ENCODE results near the gene XG. TPM values are rescaled to one million over a fixed set of nuclear protein-coding genes. Genes with fewer than 3 reads are reported as not detected.
A peak's percentile ranks its signal among the peaks of the same experiment; 100 is the strongest.
"Not testable (repeated sequence)": the region's sequence is repeated elsewhere in the genome, so short reads cannot be mapped to it uniquely, and the experiment has no call there.

The XG gene
- total RNA-seq, 1 experiment from 2014 or later: 0.51 TPM

GRCh38 chrX:2727264-2727663 is 24.6 kb upstream of the XG start:
- in situ Hi-C loops (cut with HindIII; ENCODE audit: low sequenced_read_pairs); DNase-seq (ENCODE audit: low spot score): not testable (repeated sequence)

- in situ Hi-C loops (cut with HindIII; ENCODE audit: low sequenced_read_pairs): no loop called here
Measured at GRCh38 chrX:2732076-2732475, 19.8 kb upstream of the XG start.

GRCh38 chrX:2732649-2733048 is 19.2 kb upstream of the XG start:
- no peak for DNase-seq (ENCODE audit: low spot score)
- in situ Hi-C loops (cut with HindIII; ENCODE audit: low sequenced_read_pairs): no loop called here

More at GRCh38 chrX:2732076-2732475, 19.8 kb upstream of the XG start:
- DNase-seq (ENCODE audit: low spot score): no peak

GRCh38 chrX:2733286-2733685 is 18.6 kb upstream of the XG start:
- in situ Hi-C loops (cut with HindIII; ENCODE audit: low sequenced_read_pairs): no loop called here

GRCh38 chrX:2735270-2735669 is 16.6 kb upstream of the XG start:
- in situ Hi-C loops (cut with HindIII; ENCODE audit: low sequenced_read_pairs): no loop called here
- DNase-seq (ENCODE audit: low spot score): no peak

More at GRCh38 chrX:2733286-2733685, 18.6 kb upstream of the XG start:
- DNase-seq (ENCODE audit: low spot score): no peak

- in situ Hi-C loops (cut with HindIII; ENCODE audit: low sequenced_read_pairs): no loop called here
- DNase-seq (ENCODE audit: low spot score): no peak
Measured at GRCh38 chrX:2740672-2741071, 11.2 kb upstream of the XG start.

- DNase-seq (ENCODE audit: low spot score): no peak
- in situ Hi-C loops (cut with HindIII; ENCODE audit: low sequenced_read_pairs): no loop called here
Measured at GRCh38 chrX:2741386-2741785, 10.5 kb upstream of the XG start.

- in situ Hi-C loops (cut with HindIII; ENCODE audit: low sequenced_read_pairs); DNase-seq (ENCODE audit: low spot score): not testable (repeated sequence)
Measured at GRCh38 chrX:2746250-2746649, 5.6 kb upstream of the XG start.

- in situ Hi-C loops (cut with HindIII; ENCODE audit: low sequenced_read_pairs): no loop called here
- no peak for DNase-seq (ENCODE audit: low spot score)
Measured at GRCh38 chrX:2748171-2748814, 3.5 kb upstream of the XG start.

- no peak for DNase-seq (ENCODE audit: low spot score)
- in situ Hi-C loops (cut with HindIII; ENCODE audit: low sequenced_read_pairs): no loop called here
Measured at GRCh38 chrX:2748815-2749188, 3.0 kb upstream of the XG start.

GRCh38 chrX:2751291-2751690 is 549 bp upstream of the XG start:
- no peak for DNase-seq (ENCODE audit: low spot score)

GRCh38 chrX:2752441-2752840 is 601 bp downstream of the XG start:
- in situ Hi-C loops (cut with HindIII; ENCODE audit: low sequenced_read_pairs); DNase-seq (ENCODE audit: low spot score): not testable (repeated sequence)

More at GRCh38 chrX:2751291-2751690, 549 bp upstream of the XG start:
- in situ Hi-C loops (cut with HindIII; ENCODE audit: low sequenced_read_pairs): no loop called here

GRCh38 chrX:2755163-2755715 is 3.4 kb downstream of the XG start:
- DNase-seq (ENCODE audit: low spot score); in situ Hi-C loops (cut with HindIII; ENCODE audit: low sequenced_read_pairs): not testable (repeated sequence)

GRCh38 chrX:2756548-2756947 is 4.7 kb downstream of the XG start:
- no peak for DNase-seq (ENCODE audit: low spot score)
- in situ Hi-C loops (cut with HindIII; ENCODE audit: low sequenced_read_pairs): no loop called here

- no peak for DNase-seq (ENCODE audit: low spot score)
- in situ Hi-C loops (cut with HindIII; ENCODE audit: low sequenced_read_pairs): no loop called here
Measured at GRCh38 chrX:2761246-2761645, 9.4 kb downstream of the XG start.

GRCh38 chrX:2762671-2763070 is 10.8 kb downstream of the XG start:
- in situ Hi-C loops (cut with HindIII; ENCODE audit: low sequenced_read_pairs): not testable (repeated sequence)

GRCh38 chrX:2764766-2765548 is 13.1 kb downstream of the XG start:
- DNase-seq (ENCODE audit: low spot score); in situ Hi-C loops (cut with HindIII; ENCODE audit: low sequenced_read_pairs): not testable (repeated sequence)

More at GRCh38 chrX:2762671-2763070, 10.8 kb downstream of the XG start:
- not testable (repeated sequence) for DNase-seq (ENCODE audit: low spot score)

- in situ Hi-C loops (cut with HindIII; ENCODE audit: low sequenced_read_pairs): no loop called here
- DNase-seq (ENCODE audit: low spot score): no peak
Measured at GRCh38 chrX:2765549-2765830, 13.7 kb downstream of the XG start.

GRCh38 chrX:2766906-2767305 is 15.1 kb downstream of the XG start:
- DNase-seq (ENCODE audit: low spot score): no peak
- in situ Hi-C loops (cut with HindIII; ENCODE audit: low sequenced_read_pairs): no loop called here

GRCh38 chrX:2767631-2768455 is 16.0 kb downstream of the XG start:
- in situ Hi-C loops (cut with HindIII; ENCODE audit: low sequenced_read_pairs): no loop called here
- peak; percentile 19 for DNase-seq (ENCODE audit: low spot score)
